ENCODE results near the gene TCERG1L.

Gene TCERG1L

GRCh38 chr10:131124945-131125344 is 186.6 kb downstream of the TCERG1L start:
- no peak for DNase-seq (ENCODE audit: low read depth)

- no peak for DNase-seq (ENCODE audit: low read depth)
These were observed 188.0 kb downstream of the TCERG1L start for GRCh38 chr10:131123496-131123895.

GRCh38 chr10:131121511-131122035 is 189.9 kb downstream of the TCERG1L start:
- DNase-seq (ENCODE audit: low read depth) = no peak

GRCh38 chr10:131119626-131120355 is 191.7 kb downstream of the TCERG1L start:
- DNase-seq (ENCODE audit: low read depth) = no peak

GRCh38 chr10:131117416-131118212 is 193.9 kb downstream of the TCERG1L start:
- DNase-seq (ENCODE audit: low read depth) = no peak

- DNase-seq (ENCODE audit: low read depth) = no peak
These were observed 194.5 kb downstream of the TCERG1L start for GRCh38 chr10:131116991-131117375.

- no peak for DNase-seq (ENCODE audit: low read depth)
These were observed 195.1 kb downstream of the TCERG1L start for GRCh38 chr10:131116216-131116990.

GRCh38 chr10:131115801-131116200 is 195.7 kb downstream of the TCERG1L start:
- DNase-seq (ENCODE audit: low read depth) = no peak

- no peak for DNase-seq (ENCODE audit: low read depth)
These were observed 196.2 kb downstream of the TCERG1L start for GRCh38 chr10:131115321-131115720.

GRCh38 chr10:131114846-131115245 is 196.7 kb downstream of the TCERG1L start:
- DNase-seq (ENCODE audit: low read depth) = no peak

- no peak for DNase-seq (ENCODE audit: low read depth)
These were observed 197.7 kb downstream of the TCERG1L start for GRCh38 chr10:131113709-131114291.

- no peak for DNase-seq (ENCODE audit: low read depth)
These were observed 198.4 kb downstream of the TCERG1L start for GRCh38 chr10:131113165-131113564.

- DNase-seq (ENCODE audit: low read depth) = no peak
These were observed 198.8 kb downstream of the TCERG1L start for GRCh38 chr10:131112691-131113090.

- DNase-seq (ENCODE audit: low read depth) = no peak
These were observed 199.9 kb downstream of the TCERG1L start for GRCh38 chr10:131111471-131112080.

- DNase-seq (ENCODE audit: low read depth) = no peak
These were observed 200.5 kb downstream of the TCERG1L start for GRCh38 chr10:131111007-131111406.

- DNase-seq (ENCODE audit: low read depth) = no peak
These were observed 201.2 kb downstream of the TCERG1L start for GRCh38 chr10:131110241-131110783.

- DNase-seq (ENCODE audit: low read depth) = no peak
These were observed 201.8 kb downstream of the TCERG1L start for GRCh38 chr10:131109726-131110125.

GRCh38 chr10:131109291-131109690 is 202.2 kb downstream of the TCERG1L start:
- no peak for DNase-seq (ENCODE audit: low read depth)

- no peak for DNase-seq (ENCODE audit: low read depth)
These were observed 203.6 kb downstream of the TCERG1L start for GRCh38 chr10:131107970-131108369.

GRCh38 chr10:131102676-131103075 is 208.8 kb downstream of the TCERG1L start:
- no peak for DNase-seq (ENCODE audit: low read depth)

- DNase-seq (ENCODE audit: low read depth) = no peak
These were observed 209.4 kb downstream of the TCERG1L start for GRCh38 chr10:131102147-131102546.

Data from stimulated activated CD8-positive, alpha-beta memory T cell treated with anti-CD3 and anti-CD28 coated beads, Interleukin-15, amount 100 ng/mL, for 24 hours (primary cell).